A673 (cell line): Measurements from ENCODE around the gene SCAMP5.

ENCODE experiments used
- CTCF ChIP-seq: fragments of 300-800, 200-600 bp; sonication (generic); conservative IDR thresholded peaks from 2 replicates; pipeline ENCODE4 v1.5.1; 2017; ENCODE audit warnings: low read depth, mild to moderate bottlenecking, antibody characterized with exemption, low read length, moderate library complexity, mixed read lengths
- EZH2 ChIP-seq: fragments of 200-600 bp; sonication (generic); IDR thresholded peaks from 2 replicates; pipeline ENCODE4 v1.6.1; 2017; ENCODE audit warnings: borderline replicate concordance, low read depth, mild to moderate bottlenecking, mixed read lengths, antibody characterized with exemption, low read length; ENCODE audit not compliant: poor library complexity, severe bottlenecking

- TF ChIP-seq EZH2: no peak
- TF ChIP-seq CTCF: no peak
Observed at GRCh38 chr15:74994236-74994635, 1.1 kb upstream of the SCAMP5 start.
